ENCODE data around the gene CUL4A. TPM values are rescaled to one million over a fixed set of nuclear protein-coding genes. Genes with fewer than 3 reads are reported as not detected.

Gene CUL4A
- total RNA-seq, 1 donor from 2014 or later, result 122 TPM

DNA sequence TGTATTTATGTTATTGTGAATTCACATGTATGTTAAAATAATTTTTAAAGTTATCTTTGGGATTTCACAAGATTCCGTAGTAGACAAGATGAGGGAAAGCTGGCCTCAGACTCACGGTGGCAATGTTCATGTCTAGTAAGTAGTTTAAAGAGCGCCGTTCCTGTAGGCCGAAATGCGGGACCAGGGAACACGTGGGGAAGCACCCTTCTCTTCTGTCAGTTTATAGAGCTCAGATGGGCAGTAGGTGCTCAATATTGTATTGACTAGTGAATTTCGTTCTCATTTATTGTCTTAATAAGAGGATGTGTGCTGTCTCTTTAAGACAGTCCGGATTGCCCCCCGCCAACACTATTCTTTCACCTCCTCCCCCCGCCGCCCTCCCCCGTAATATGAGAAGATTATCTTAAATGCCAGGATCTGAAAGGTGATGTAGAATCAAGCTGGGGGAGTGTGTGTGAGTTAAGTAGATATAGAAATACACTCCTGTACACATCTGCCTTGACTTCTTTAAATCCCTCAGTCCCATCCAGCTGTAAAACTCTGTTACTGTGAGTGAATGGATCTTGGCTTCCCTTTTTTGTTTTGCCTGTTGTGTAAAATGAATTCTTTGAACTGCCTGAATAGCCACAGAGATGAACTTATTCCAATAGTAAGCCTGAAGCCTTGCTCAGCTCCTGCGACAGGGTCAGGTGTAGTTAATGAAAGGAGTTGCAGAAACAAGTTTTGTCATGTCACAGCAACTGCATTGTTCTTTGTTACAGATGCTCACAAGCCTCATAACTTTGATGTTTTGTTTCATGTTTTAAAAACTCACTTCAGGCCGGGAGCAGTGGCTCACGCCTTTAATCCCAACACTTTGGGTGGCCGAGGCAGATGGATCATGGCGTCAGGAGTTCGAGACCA, 88.9 kb downstream of the CUL4A start:
- H3K4me1 ChIP-seq, result peaks cover 47% of the 10 kb centered on the region
- H3K27me3 ChIP-seq (ENCODE audit: low read depth), result no peaks in the 10 kb centered on the region
- peak overlapping the region; percentile 99 for H3K4me3 ChIP-seq
- no peaks in the 10 kb centered on the region for H3K9me3 ChIP-seq (replicated peaks)
- TF ChIP-seq, protein P1, sequence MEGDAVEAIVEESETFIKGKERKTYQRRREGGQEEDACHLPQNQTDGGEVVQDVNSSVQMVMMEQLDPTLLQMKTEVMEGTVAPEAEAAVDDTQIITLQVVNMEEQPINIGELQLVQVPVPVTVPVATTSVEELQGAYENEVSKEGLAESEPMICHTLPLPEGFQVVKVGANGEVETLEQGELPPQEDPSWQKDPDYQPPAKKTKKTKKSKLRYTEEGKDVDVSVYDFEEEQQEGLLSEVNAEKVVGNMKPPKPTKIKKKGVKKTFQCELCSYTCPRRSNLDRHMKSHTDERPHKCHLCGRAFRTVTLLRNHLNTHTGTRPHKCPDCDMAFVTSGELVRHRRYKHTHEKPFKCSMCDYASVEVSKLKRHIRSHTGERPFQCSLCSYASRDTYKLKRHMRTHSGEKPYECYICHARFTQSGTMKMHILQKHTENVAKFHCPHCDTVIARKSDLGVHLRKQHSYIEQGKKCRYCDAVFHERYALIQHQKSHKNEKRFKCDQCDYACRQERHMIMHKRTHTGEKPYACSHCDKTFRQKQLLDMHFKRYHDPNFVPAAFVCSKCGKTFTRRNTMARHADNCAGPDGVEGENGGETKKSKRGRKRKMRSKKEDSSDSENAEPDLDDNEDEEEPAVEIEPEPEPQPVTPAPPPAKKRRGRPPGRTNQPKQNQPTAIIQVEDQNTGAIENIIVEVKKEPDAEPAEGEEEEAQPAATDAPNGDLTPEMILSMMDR (IDR thresholded peaks at IDR 0.05; ENCODE audit: borderline replicate concordance), result no peak
- H3K36me3 ChIP-seq, result peaks cover 8% of the 10 kb centered on the region
- no peak for DNase-seq
- H3K27ac ChIP-seq (replicated peaks), result peak overlapping the region; percentile 93
- intact Hi-C loops (cut with micrococcal nuclease), result no loop called here

DNA sequence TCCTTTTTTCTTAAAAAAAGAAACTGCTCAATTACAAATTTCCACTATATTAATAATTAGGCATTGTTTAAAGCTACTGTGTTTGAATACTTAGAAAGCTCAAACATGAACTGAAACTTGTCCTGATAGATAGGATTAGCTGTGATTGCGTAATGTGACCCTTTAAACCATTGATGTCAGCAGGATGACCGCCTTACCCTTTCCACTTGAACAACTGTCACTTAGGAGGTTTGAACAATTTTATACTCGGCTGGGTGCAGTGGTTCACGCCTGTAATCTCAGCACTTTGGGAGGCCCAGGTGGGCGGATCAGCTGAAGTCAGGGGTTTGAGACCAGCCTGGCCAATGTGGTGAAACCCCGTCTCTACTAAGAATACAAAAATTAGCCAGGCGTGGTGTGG, 90.5 kb downstream of the CUL4A start:
- TF ChIP-seq, protein P1 (IDR thresholded peaks at IDR 0.05; ENCODE audit: borderline replicate concordance), result no peak
- DNase-seq, result no peak
- no peaks in the 10 kb centered on the region for H3K9me3 ChIP-seq (replicated peaks)
- H3K36me3 ChIP-seq, result peaks cover 8% of the 10 kb centered on the region
- H3K4me3 ChIP-seq, result no peak overlapping the region
- intact Hi-C loops (cut with micrococcal nuclease), result no loop called here
- H3K27ac ChIP-seq (replicated peaks), result no peak overlapping the region
- H3K27me3 ChIP-seq (ENCODE audit: low read depth), result no peaks in the 10 kb centered on the region
- H3K4me1 ChIP-seq, result peaks cover 54% of the 10 kb centered on the region

DNA sequence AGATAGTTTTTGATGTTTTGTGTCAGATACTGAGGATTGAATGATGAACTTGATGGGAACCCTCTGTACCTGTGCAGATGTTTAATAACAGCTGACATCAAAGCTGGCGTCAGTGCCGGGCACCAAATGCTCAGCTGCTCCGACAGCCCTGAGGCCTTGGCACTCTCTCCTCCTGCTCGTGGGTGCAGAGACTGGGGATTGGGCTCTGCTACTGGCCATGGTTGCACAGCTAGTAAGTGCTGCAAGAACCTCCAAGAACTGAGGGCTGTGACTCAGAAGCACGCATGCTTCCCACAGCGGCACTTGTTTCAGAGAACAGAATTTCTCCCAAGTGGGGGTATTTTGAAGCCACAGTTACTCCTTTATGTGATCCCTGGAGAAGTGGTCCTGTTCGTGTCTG, 93.6 kb downstream of the CUL4A start:
- Histone ChIP-seq H3K36me3 (peaks cover 20% of the 10 kb centered on the region), H3K9me3 (replicated peaks) (no peaks in the 10 kb centered on the region), H3K4me1 (peaks cover 45% of the 10 kb centered on the region), H3K27me3 (ENCODE audit: low read depth) (no peaks in the 10 kb centered on the region), H3K27ac (replicated peaks) (no peak overlapping the region), H3K4me3 (no peak overlapping the region)
- TF ChIP-seq, protein P1 (IDR thresholded peaks at IDR 0.05; ENCODE audit: borderline replicate concordance), result no peak
- intact Hi-C loops (cut with micrococcal nuclease), result no loop called here
- no peak for DNase-seq

DNA sequence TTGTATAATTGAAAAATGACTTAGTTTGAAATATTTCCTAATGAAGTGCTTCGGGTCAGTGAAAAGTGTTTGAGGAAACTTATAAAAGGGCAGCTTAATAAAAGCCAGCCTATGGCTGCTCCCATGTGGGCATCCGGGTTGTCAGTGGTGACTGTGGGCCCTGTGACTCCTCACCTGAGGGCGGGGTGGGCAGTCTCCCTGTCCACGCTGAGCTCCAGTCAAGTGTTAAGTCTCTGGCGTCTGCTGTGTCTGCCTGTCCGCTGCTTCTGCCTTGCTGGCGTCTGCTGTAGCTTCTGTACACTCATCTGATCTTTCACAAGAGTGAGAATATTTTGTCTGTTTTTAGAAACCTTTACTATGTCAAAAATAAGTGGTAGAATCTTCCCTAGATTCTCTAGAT, 94.7 kb downstream of the CUL4A start:
- Histone ChIP-seq H3K4me3 (no peak overlapping the region), H3K27me3 (ENCODE audit: low read depth) (no peaks in the 10 kb centered on the region), H3K4me1 (peaks cover 33% of the 10 kb centered on the region), H3K27ac (replicated peaks) (no peak overlapping the region), H3K36me3 (peaks cover 26% of the 10 kb centered on the region), H3K9me3 (replicated peaks) (no peaks in the 10 kb centered on the region)
- intact Hi-C loops (cut with micrococcal nuclease), result no loop called here
- TF ChIP-seq, protein P1 (IDR thresholded peaks at IDR 0.05; ENCODE audit: borderline replicate concordance), result no peak
- DNase-seq, result no peak

DNA sequence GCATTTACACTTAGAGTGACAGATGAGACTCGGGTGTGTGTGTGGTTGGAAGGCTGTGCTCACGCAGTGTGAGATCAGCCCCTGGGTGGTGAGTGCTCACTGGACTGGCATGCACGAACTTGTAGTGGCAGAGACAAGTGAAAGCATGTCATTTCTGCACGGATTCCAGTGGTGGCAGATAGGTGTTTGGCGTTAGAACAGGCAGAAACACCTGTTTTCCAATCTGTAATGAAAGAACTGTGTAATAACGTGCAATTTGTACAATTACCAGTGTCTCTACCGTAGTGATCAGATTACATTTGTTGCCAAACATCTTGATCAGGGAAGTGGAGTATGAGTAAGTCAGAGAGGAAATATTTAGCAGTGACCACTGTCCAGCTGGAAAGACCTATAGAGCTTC, 95.8 kb downstream of the CUL4A start:
- Histone ChIP-seq H3K27ac (replicated peaks) (no peak overlapping the region), H3K9me3 (replicated peaks) (no peaks in the 10 kb centered on the region), H3K27me3 (ENCODE audit: low read depth) (no peaks in the 10 kb centered on the region), H3K36me3 (peaks cover 34% of the 10 kb centered on the region), H3K4me3 (no peak overlapping the region), H3K4me1 (peaks cover 23% of the 10 kb centered on the region)
- TF ChIP-seq, protein P1 (IDR thresholded peaks at IDR 0.05; ENCODE audit: borderline replicate concordance), result no peak
- no peak for DNase-seq
- intact Hi-C loops (cut with micrococcal nuclease), result no loop called here

All from left ventricle myocardium inferior (tissue), 1 donor.